ENCODE data around the gene AUNIP. TPM values are rescaled to one million over a fixed set of nuclear protein-coding genes. Genes with fewer than 3 reads are reported as not detected.

AUNIP gene
- total RNA-seq, 1 donor, result 3.5 TPM

DNA sequence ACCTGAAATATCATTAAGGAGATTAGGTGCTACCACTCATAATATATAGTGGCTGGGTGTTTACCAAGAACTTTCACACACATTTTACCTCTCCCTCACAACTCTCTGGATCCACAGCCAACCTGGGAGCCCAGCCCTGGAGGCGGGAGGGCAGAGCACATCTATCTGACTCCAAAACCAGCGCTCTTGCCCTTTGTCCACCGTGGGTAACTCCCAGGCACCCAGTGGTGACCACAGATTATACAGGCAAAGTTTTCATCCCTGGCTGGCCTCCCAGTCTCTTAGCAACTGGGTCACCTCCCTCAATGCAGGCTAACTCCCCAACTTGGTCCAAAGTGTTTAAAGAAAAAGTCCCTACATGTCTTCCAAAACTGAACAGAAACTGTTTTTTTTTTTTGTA, 13.9 kb upstream of the AUNIP start:
- DNase-seq (ENCODE audit: low read depth), result no peak
- no peak overlapping the region for H3K4me3 ChIP-seq (ENCODE audit: low read depth, low read length)
- TF ChIP-seq, protein P1, sequence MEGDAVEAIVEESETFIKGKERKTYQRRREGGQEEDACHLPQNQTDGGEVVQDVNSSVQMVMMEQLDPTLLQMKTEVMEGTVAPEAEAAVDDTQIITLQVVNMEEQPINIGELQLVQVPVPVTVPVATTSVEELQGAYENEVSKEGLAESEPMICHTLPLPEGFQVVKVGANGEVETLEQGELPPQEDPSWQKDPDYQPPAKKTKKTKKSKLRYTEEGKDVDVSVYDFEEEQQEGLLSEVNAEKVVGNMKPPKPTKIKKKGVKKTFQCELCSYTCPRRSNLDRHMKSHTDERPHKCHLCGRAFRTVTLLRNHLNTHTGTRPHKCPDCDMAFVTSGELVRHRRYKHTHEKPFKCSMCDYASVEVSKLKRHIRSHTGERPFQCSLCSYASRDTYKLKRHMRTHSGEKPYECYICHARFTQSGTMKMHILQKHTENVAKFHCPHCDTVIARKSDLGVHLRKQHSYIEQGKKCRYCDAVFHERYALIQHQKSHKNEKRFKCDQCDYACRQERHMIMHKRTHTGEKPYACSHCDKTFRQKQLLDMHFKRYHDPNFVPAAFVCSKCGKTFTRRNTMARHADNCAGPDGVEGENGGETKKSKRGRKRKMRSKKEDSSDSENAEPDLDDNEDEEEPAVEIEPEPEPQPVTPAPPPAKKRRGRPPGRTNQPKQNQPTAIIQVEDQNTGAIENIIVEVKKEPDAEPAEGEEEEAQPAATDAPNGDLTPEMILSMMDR (IDR thresholded peaks at IDR 0.05; ENCODE audit: insufficient read depth, low read depth, low read length), result no peak

DNA sequence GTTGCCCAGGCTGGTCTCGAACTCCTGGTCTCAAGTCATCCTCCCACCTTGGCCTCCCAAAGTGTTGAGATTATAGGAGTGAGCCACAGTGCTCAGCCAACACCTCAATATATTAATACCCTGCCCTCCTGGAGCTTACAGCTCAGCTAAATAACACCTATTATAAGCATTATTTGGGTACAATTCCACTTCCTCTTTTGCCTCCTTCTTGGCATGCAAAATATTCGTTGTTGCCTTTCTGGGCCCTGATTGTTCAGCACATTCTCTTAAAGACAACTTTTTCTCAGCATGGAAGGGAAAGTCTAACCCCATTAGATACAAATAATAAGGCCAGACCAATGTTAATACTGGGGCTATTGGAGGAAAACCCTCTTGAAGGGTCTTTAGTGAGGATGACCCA, 13.5 kb upstream of the AUNIP start:
- no peak overlapping the region for H3K4me3 ChIP-seq (ENCODE audit: low read depth, low read length)
- TF ChIP-seq, protein P1 (IDR thresholded peaks at IDR 0.05; ENCODE audit: insufficient read depth, low read depth, low read length), result no peak
- DNase-seq (ENCODE audit: low read depth), result no peak

DNA sequence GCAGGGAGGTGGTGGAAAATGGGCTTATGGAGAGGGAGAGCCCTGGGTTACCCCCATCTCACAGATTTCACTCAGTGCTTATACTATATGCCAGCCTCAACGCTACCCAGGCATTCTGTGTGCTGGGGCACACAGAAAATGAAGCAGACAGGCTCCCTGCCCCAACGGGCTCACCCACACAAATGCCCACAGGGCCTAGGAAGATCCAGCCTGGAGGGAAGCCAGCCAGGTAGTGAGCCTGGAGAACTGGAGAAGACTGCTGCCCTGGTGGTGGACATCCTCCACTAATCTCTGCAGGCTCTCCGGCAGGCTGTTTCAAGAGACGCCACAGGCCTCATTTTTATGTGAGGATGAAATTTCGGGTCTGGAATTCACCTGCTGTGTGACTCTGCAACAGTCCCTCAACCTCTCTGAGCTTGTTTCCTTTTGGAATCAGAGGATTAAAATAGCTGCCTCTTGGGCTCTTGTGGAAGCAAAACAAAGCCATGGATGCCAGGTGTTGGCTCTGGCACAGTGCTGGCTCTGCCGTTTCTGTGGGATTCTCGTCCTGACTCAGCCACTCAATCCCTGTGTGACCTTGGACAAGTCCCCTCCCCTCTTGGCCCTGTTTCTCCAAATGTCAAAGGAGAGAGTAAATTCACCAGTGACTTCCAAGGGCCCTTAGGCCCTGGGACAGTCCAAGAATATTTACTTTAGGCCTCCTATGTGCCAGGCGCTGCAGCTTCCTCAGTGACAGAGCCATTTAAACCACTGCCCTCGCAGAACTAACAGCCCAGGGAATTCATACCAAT, 12.6 kb upstream of the AUNIP start:
- no peak overlapping the region for H3K4me3 ChIP-seq (ENCODE audit: low read depth, low read length)
- no peak for DNase-seq (ENCODE audit: low read depth)
- TF ChIP-seq, protein P1 (IDR thresholded peaks at IDR 0.05; ENCODE audit: insufficient read depth, low read depth, low read length), result no peak

DNA sequence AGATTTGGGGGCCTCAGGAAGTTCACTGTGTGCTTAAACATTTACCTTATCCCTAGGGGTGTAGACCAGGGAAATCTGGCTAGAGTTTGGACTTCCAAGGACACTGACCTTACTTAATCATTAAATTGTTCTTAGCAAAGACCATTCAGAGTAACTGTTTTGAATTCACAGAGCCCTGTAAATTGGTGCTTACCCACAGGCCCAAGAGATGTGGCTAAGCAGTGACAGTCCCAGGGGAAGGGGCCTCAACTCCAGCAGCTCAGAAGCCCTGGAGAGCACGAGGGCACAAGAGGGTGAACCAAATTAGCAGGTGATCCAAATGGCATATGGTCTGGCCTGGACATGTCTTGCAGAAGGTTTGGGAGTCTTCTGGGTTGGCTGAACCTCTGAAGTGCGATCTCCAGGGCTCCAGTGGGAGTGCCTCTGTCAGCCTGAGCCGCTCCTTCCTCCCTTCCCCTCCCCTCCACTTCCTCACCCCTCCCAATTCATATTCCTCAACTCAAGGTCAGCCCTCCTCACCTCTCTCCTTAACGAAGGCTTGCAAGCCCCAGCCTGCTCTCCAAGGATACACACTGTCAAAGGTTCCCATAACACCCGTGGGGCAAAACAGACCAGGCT, 11.9 kb upstream of the AUNIP start:
- no peak for DNase-seq (ENCODE audit: low read depth)
- TF ChIP-seq, protein P1 (IDR thresholded peaks at IDR 0.05; ENCODE audit: insufficient read depth, low read depth, low read length), result no peak

DNA sequence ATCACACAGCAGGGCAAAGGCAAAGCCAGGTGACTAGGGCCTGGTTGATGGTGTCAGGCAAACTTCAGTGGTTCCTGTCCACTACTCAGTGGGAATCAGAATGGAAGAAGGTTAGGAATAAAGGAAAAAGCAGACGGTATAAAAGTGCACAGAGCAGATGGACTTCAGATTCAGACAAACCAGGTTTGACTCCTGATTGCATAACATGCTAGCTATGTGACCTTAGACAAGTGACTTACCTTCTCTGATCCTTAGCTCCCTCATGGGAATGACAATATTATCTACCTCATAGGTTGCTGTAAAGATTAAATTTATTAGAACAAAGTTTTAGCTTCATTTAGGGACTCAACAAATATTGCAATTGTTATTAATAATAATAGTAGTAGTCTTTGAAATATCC, 11.4 kb upstream of the AUNIP start:
- no peak for DNase-seq (ENCODE audit: low read depth)
- H3K4me3 ChIP-seq (ENCODE audit: low read depth, low read length), result no peak overlapping the region
- TF ChIP-seq, protein P1 (IDR thresholded peaks at IDR 0.05; ENCODE audit: insufficient read depth, low read depth, low read length), result no peak

More for the DNA sequence above, 11.9 kb upstream of the AUNIP start:
- H3K4me3 ChIP-seq (ENCODE audit: low read depth, low read length), result no peak overlapping the region

DNA sequence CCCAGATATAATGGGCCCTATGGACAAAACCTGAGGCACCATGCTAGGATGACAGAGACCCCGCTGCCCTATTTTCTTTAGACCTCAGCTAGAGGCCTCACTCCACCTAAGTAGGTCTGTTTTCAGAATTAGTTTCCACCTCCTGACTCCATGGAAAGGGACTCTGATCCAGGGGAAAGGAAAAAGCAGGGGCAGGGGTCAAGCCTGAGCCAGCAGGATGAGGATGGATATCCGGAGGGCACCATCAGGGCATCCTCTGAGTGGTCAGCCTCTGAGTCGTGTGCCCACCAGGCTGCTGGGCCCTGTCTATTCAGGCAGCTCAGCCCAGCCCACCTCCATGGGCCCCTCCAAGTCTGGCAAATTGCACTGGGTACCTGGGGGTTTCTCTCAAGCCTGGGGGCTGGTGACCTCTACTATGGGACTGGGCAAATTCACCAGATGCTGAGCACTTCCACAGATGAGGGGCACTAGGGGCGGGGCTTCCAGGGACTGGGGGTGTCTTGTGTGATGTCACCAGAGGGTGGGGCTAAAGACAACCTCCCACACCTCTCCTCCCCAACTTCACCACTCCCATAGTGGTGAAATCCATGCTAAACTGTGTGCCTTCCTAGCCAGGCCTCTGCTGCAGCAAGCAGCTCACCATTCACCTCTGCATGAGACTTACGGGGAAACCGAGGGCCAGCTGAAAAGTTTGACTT, 10.8 kb upstream of the AUNIP start:
- no peak for DNase-seq (ENCODE audit: low read depth)
- H3K4me3 ChIP-seq (ENCODE audit: low read depth, low read length), result no peak overlapping the region
- TF ChIP-seq, protein P1 (IDR thresholded peaks at IDR 0.05; ENCODE audit: insufficient read depth, low read depth, low read length), result no peak
